Neuronal stem cell (in vitro differentiated cells): ENCODE data around the gene PDIA4. TPM values are rescaled to one million over a fixed set of nuclear protein-coding genes. Genes with fewer than 3 reads are reported as not detected.

Experiments
- DNase-seq: peaks from one replicate; pipeline ENCODE4 v3.0.0-alpha.2; 2013; ENCODE audit warnings: low spot score
- H2AFZ ChIP-seq: one replicate; pipeline ENCODE4 v1.6.1; 2013; ENCODE audit warnings: mild to moderate bottlenecking, low read length, inconsistent platforms
- H2AK5ac ChIP-seq: 2 replicates; pipeline ENCODE4 v1.6.1; 2013; ENCODE audit warnings: low read depth, mild to moderate bottlenecking, inconsistent platforms, low read length, moderate library complexity, mixed read lengths
- H2BK120ac ChIP-seq: 2 replicates; pipeline ENCODE4 v1.6.1; 2013; ENCODE audit warnings: low read depth, mild to moderate bottlenecking, inconsistent platforms, low read length, moderate library complexity, mixed read lengths
- H2BK12ac ChIP-seq: one replicate; pipeline ENCODE4 v1.6.1; 2013; ENCODE audit warnings: low read length, inconsistent platforms
- H2BK15ac ChIP-seq: 2 replicates; pipeline ENCODE4 v1.6.1; 2013; ENCODE audit warnings: mild to moderate bottlenecking, low read length, inconsistent platforms, mixed read lengths
- H2BK5ac ChIP-seq: one replicate; pipeline ENCODE4 v1.6.1; 2013; ENCODE audit warnings: inconsistent platforms, mild to moderate bottlenecking, low read length, moderate library complexity
- H3K14ac ChIP-seq: one replicate; pipeline ENCODE4 v1.6.1; 2013; ENCODE audit warnings: low read length, inconsistent platforms
- H3K18ac ChIP-seq: 2 replicates; pipeline ENCODE4 v1.6.1; 2013; ENCODE audit warnings: low read length, inconsistent platforms
- H3K23ac ChIP-seq: 2 replicates; pipeline ENCODE4 v1.6.1; 2013; ENCODE audit warnings: low read depth, mild to moderate bottlenecking, mixed read lengths, low read length, inconsistent platforms; ENCODE audit not compliant: poor library complexity
- H3K27ac ChIP-seq: replicated peaks from 3 replicates; pipeline ENCODE4 v1.5.1; 2013; ENCODE audit warnings: low read length, inconsistent platforms
- H3K27me3 ChIP-seq, 3 experiments: 2 replicates each; pipeline ENCODE4 v1.6.1; 2013; ENCODE audit warnings: low read length in 3 of 3, mild to moderate bottlenecking in 2 of 3, inconsistent platforms in 1 of 3, low read depth in 1 of 3, mixed read lengths in 1 of 3, moderate library complexity in 1 of 3; ENCODE audit not compliant: control insufficient read depth in 3 of 3, insufficient read depth in 3 of 3
- H3K36me3 ChIP-seq, 2 donors: replicated peaks in 1 of 2; 2 replicates each; pipeline ENCODE4 v1.6.1; 2013; ENCODE audit warnings: low read length in 2 of 2; ENCODE audit not compliant: control insufficient read depth in 2 of 2, insufficient read depth in 2 of 2
- H3K4ac ChIP-seq: 2 replicates; pipeline ENCODE4 v1.6.1; 2013; ENCODE audit warnings: inconsistent platforms, mild to moderate bottlenecking, low read length, moderate library complexity
- H3K4me1 ChIP-seq, 2 donors: 1 replicate in 1 of 2; 2 replicates in 1 of 2; pipeline ENCODE4 v1.6.1; 2013; ENCODE audit warnings: low read length in 2 of 2, low read depth in 1 of 2; ENCODE audit not compliant: control insufficient read depth in 2 of 2, insufficient read depth in 1 of 2
- H3K4me2 ChIP-seq: one replicate; pipeline ENCODE4 v1.6.1; 2013; ENCODE audit warnings: mild to moderate bottlenecking, low read length, inconsistent platforms; ENCODE audit not compliant: insufficient read depth, poor library complexity, severe bottlenecking
- H3K4me3 ChIP-seq, 2 donors: 2 replicates each; pipeline ENCODE4 v1.5.1; 2013; ENCODE audit warnings: low read length in 2 of 2, mild to moderate bottlenecking in 2 of 2, inconsistent platforms in 1 of 2, moderate library complexity in 1 of 2
- H3K79me1 ChIP-seq: one replicate; pipeline ENCODE4 v1.6.1; 2013; ENCODE audit warnings: low read depth, mild to moderate bottlenecking, inconsistent platforms, low read length, moderate library complexity
- H3K9ac ChIP-seq: one replicate; pipeline ENCODE4 v1.6.1; 2013; ENCODE audit warnings: mild to moderate bottlenecking, low read depth, low read length, inconsistent platforms; ENCODE audit not compliant: poor library complexity
- H3K9me3 ChIP-seq, 2 donors: replicated peaks in 1 of 2; 2 replicates each; pipeline versions ENCODE3 to v1.6.1; 2013; ENCODE audit warnings: low read length in 2 of 2, mild to moderate bottlenecking in 2 of 2, inconsistent platforms in 1 of 2, low read depth in 1 of 2, mixed read lengths in 1 of 2, moderate library complexity in 1 of 2; ENCODE audit not compliant: control insufficient read depth in 2 of 2, insufficient read depth in 1 of 2
- H4K8ac ChIP-seq: one replicate; pipeline ENCODE4 v1.6.1; 2013; ENCODE audit warnings: low read depth, mild to moderate bottlenecking, inconsistent platforms, low read length, moderate library complexity
- H4K91ac ChIP-seq: one replicate; pipeline ENCODE4 v1.6.1; 2013; ENCODE audit warnings: low read length, low read depth, mild to moderate bottlenecking, inconsistent platforms; ENCODE audit not compliant: poor library complexity
- WGBS, 2 donors: extraction: QIAGEN DNeasy Blood & Tissue Kit; methylation state at CpG; one replicate each; pipeline ENCODE4 v1.1.7; 2013; ENCODE audit warnings: missing lambda C conversion rate in 2 of 2, mixed read lengths in 1 of 2; ENCODE audit not compliant: insufficient read length in 2 of 2, insufficient replicate concordance in 1 of 2; ENCODE audit errors: extremely low coverage in 2 of 2; 5-methylcytosine and 5-hydroxymethylcytosine counted together
- polyA plus RNA-seq, 2 experiments: library from polyadenylated mRNA; stranded (reverse); fragments of 200-250 nt; gene quantifications; one replicate each; pipeline ENCODE4 v1.2.3, GENCODE V29; 2013

Gene PDIA4, protein sequence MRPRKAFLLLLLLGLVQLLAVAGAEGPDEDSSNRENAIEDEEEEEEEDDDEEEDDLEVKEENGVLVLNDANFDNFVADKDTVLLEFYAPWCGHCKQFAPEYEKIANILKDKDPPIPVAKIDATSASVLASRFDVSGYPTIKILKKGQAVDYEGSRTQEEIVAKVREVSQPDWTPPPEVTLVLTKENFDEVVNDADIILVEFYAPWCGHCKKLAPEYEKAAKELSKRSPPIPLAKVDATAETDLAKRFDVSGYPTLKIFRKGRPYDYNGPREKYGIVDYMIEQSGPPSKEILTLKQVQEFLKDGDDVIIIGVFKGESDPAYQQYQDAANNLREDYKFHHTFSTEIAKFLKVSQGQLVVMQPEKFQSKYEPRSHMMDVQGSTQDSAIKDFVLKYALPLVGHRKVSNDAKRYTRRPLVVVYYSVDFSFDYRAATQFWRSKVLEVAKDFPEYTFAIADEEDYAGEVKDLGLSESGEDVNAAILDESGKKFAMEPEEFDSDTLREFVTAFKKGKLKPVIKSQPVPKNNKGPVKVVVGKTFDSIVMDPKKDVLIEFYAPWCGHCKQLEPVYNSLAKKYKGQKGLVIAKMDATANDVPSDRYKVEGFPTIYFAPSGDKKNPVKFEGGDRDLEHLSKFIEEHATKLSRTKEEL
- 93.1 TPM for polyA plus RNA-seq (2013, experiment 1 of 2)
- polyA plus RNA-seq (2013, experiment 2 of 2): 94.2 TPM

DNA sequence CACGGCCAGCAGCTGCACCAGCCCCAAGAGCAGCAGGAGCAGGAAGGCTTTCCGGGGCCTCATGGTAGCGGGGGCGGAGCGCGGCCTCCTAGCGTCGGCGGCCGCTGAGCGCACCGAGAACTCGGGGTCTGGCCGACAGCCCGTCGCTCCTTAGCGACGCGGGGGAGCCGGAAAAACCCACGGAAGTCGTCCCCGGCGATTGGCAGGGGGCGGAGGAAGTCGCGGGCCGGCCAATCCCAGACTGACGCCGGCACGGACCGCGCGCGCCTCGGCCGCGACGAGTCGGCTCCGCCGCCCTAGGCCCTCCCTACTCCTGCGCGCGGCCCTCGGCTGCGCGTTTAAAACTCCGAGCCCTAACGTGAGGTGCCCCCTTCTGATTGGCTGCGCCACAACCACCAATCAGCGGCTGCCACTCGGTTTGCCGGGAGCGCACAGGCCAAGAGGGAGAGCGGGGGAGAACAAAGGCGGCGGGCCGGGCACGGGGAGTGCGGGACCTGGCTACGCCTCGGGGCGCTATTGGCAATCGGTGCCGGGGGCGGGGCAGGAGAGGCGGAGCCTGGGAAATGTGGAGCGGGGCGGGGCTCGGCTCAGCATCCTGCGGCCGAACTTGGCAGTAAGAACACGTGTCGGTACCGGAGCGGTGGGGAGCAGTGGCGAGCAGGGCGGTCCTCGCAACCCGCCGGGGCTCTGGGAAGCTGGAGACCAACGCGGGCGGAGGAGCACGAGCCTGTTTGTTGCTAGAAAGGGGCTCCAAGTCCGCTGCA is at the start of gene PDIA4:
PDIA4 (minus strand) TSS at position 160 of the 764 bp plus-strand sequence; CDS start at position 63, 97 bp downstream.
- DNase-seq: peak; percentile 99
- Histone ChIP-seq H3K18ac (peak within 1 kb of the TSS; percentile 99), H4K8ac (no peak within 1 kb of the TSS), H3K4me3 (peak within 1 kb of the TSS; percentile 86 to 92), H3K4ac (no peak within 1 kb of the TSS), H3K36me3 (peaks cover 3 to 26% of the 10 kb centered on the region in 2 donors), H2AFZ (peak within 1 kb of the TSS; percentile 91), H3K9me3 (no peaks in the 10 kb centered on the region), H3K4me1 (peaks cover 5 to 6% of the 10 kb centered on the region in 2 donors), H3K4me2 (peak within 1 kb of the TSS; percentile 80), H2BK5ac (peak within 1 kb of the TSS; percentile 66), H2BK12ac (no peak within 1 kb of the TSS), H3K79me1 (peaks cover 3% of the 10 kb centered on the region), H2BK15ac (peak within 1 kb of the TSS; percentile 94), H2AK5ac (peak within 1 kb of the TSS; percentile 81), H3K14ac (peak within 1 kb of the TSS; percentile 99), H3K9ac (peak within 1 kb of the TSS; percentile 100), H3K23ac (peak within 1 kb of the TSS; percentile 98), H3K27ac (peak within 1 kb of the TSS; percentile 95), H4K91ac (no peak within 1 kb of the TSS), H2BK120ac (no peak within 1 kb of the TSS), H3K27me3 (no peaks in the 10 kb centered on the region)
- no CpG with 5 or more reads among the region's 87 CpGs for WGBS, 2 donors

DNA sequence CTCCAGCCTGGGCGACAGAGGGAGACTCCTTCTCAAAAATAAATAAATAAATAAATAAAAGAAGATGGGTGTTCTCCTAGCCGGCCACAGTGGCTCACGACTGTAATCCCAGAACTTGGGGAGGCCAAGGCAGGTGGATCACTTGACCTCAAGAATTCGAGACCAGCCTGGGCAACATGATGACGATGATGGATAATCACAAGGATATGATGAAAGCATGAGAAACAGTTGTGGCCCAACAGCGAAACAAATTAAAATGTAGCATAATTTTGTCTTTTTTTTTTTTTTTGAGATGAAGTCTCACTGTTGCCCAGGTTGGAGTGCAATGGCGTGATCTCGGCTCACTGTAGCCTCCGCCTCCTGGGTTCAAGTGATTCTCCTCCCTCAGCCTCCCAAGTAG is 49.3 kb upstream of the PDIA4 start:
- WGBS, 2 donors: no CpG with 5 or more reads among the region's 9 CpGs

DNA sequence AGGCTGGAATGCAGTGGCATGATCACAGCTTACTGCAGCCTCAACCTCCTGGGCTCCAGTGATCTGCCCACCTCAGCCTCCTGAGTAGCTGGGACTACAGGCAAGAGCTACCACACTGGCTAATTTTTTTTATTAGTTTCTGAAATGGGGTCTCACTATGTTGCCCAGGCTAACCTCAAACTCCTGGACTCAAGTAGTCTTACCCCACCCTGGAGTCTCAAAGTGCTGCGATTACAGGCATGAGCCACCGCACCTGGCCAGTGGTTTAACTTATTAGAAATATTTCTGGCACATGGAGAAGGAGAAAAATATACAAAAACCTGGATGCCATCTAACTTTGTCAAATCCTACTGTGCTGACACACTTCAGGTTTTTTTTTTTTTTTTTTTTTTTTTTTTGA is 47.0 kb upstream of the PDIA4 start:
- peaks cover 0 to 4% of the 10 kb centered on the region in 2 donors for H3K9me3 ChIP-seq
- H3K4me1 ChIP-seq: no peaks in the 10 kb centered on the region
- H3K4ac ChIP-seq: no peak overlapping the region
- WGBS, 2 donors: no CpG with 5 or more reads among the region's 2 CpGs
- H3K4me3 ChIP-seq: no peak overlapping the region
- no peak overlapping the region for H2BK120ac ChIP-seq
- H3K79me1 ChIP-seq: peaks cover 8% of the 10 kb centered on the region
- H2BK15ac ChIP-seq: no peak overlapping the region
- H2BK5ac ChIP-seq: no peak overlapping the region
- H2AFZ ChIP-seq: no peak overlapping the region
- no peak overlapping the region for H3K23ac ChIP-seq
- no peak overlapping the region for H3K14ac ChIP-seq
- H4K91ac ChIP-seq: no peak overlapping the region
- H2BK12ac ChIP-seq: no peak overlapping the region
- H2AK5ac ChIP-seq: no peak overlapping the region
- H3K36me3 ChIP-seq: peaks cover 27 to 78% of the 10 kb centered on the region in 2 donors
- no peak for DNase-seq
- no peak overlapping the region for H4K8ac ChIP-seq
- H3K4me2 ChIP-seq: no peak overlapping the region
- no peaks in the 10 kb centered on the region for H3K27me3 ChIP-seq
- no peak overlapping the region for H3K18ac ChIP-seq
- no peak overlapping the region for H3K27ac ChIP-seq
- no peak overlapping the region for H3K9ac ChIP-seq

More for the DNA sequence above, 49.3 kb upstream of the PDIA4 start:
- Histone ChIP-seq H3K23ac (no peak overlapping the region), H3K18ac (no peak overlapping the region), H2BK5ac (no peak overlapping the region), H3K14ac (no peak overlapping the region), H3K27ac (no peak overlapping the region), H3K4me3 (no peak overlapping the region), H2AFZ (no peak overlapping the region), H3K4me2 (no peak overlapping the region), H2BK12ac (no peak overlapping the region), H3K9ac (no peak overlapping the region), H4K8ac (no peak overlapping the region), H3K4me1 (no peaks in the 10 kb centered on the region), H3K9me3 (peaks cover 0 to 15% of the 10 kb centered on the region in 2 donors), H4K91ac (no peak overlapping the region), H3K36me3 (peaks cover 8 to 73% of the 10 kb centered on the region in 2 donors), H2AK5ac (no peak overlapping the region), H3K79me1 (no peaks in the 10 kb centered on the region), H2BK120ac (no peak overlapping the region), H3K27me3 (no peaks in the 10 kb centered on the region), H2BK15ac (no peak overlapping the region), H3K4ac (no peak overlapping the region)
- DNase-seq: no peak
